Gastrocnemius medialis (tissue), 4 donors: ENCODE data around the gene CHCHD6. TPM values are rescaled to one million over a fixed set of nuclear protein-coding genes. Genes with fewer than 3 reads are reported as not detected.

Source experiments
- ATAC-seq, 2 donors: fragments of 150-250 bp; one replicate each; pipeline ENCODE4 v1.9.1; 2016
- DNase-seq, 2 donors: peaks; one replicate each; pipeline ENCODE4 v3.0.0-alpha.2; 2019
- H3K27ac ChIP-seq, 4 donors: fragments of 200-600 bp; sonication (generic); 1 replicate in 1 of 4; 2 replicates in 3 of 4; pipeline ENCODE4 v1.5.1; 2016 to 2018; ENCODE audit warnings: mild to moderate bottlenecking in 2 of 4, moderate library complexity in 1 of 4
- H3K27me3 ChIP-seq, 3 donors: fragments of 200-600 bp; sonication (generic) in 2 of 3; 1 replicate in 1 of 3; 2 replicates in 2 of 3; pipeline versions ENCODE4 v1.5.1 to v1.6.0; 2016 to 2019; ENCODE audit warnings: mild to moderate bottlenecking in 1 of 3, moderate library complexity in 1 of 3
- H3K36me3 ChIP-seq, 2 donors: fragments of 200-600 bp; sonication (generic) in 1 of 2; one replicate each; pipeline ENCODE4 v1.5.1; 2017 to 2018
- H3K4me1 ChIP-seq, 2 donors: fragments of 200-600 bp; sonication (generic) in 1 of 2; one replicate each; pipeline ENCODE4 v1.5.1; 2016 to 2017; ENCODE audit warnings: mild to moderate bottlenecking in 2 of 2
- H3K4me3 ChIP-seq, 4 donors: fragments of 200-600 bp; sonication (generic) in 3 of 4; 1 replicate in 1 of 4; 2 replicates in 3 of 4; pipeline ENCODE4 v1.5.1; 2016 to 2019; ENCODE audit warnings: mild to moderate bottlenecking in 2 of 4
- H3K9me3 ChIP-seq, 3 donors: fragments of 200-600 bp; sonication (generic) in 2 of 3; 1 replicate in 1 of 3; 2 replicates in 2 of 3; pipeline ENCODE4 v1.5.1; 2016 to 2019
- CTCF ChIP-seq, 5 experiments: fragments of 450-650 bp in 3 of 5; fragments of 200-600 bp in 2 of 5; sonication (generic) in 2 of 5; IDR thresholded peaks in 4 of 5; conservative IDR thresholded peaks in 1 of 5; 1 replicate in 4 of 5; 2 replicates in 1 of 5; pipeline ENCODE4 v1.5.1; 2016 to 2019; ENCODE audit warnings: antibody characterized with exemption in 5 of 5, mild to moderate bottlenecking in 3 of 5, moderate library complexity in 3 of 5
- POLR2A ChIP-seq, 2 donors: fragments of 450-650 bp; IDR thresholded peaks; one replicate each; pipeline ENCODE4 v1.6.1; 2017; ENCODE audit warnings: antibody characterized with exemption in 2 of 2, mild to moderate bottlenecking in 2 of 2, moderate library complexity in 2 of 2
- in situ Hi-C, 4 donors: fragments of 200-750 bp; cut with MboI; loops; one replicate each; pipeline versions ENCODE4 v1.15.0 to v1.8.0; 2017; ENCODE audit warnings: low sequenced_read_pairs in 4 of 4
- intact Hi-C: fragments of 100-400 bp; cut with DNase I; formaldehyde crosslinking; loops from one replicate; pipeline ENCODE4 v1.15.1; 2023; ENCODE audit warnings: low total_unique reads
- total RNA-seq, 4 donors: library from RNA; depleted of rRNA; stranded (reverse); fragments of >200 nt; gene quantifications; one replicate each; pipeline versions ENCODE4 v1.1.0 to v1.2.3, GENCODE V29; 2016

Gene CHCHD6
- total RNA-seq, 4 donors from 2014 or later, result 2.7 to 4.2 (median 3.4) TPM

- no peaks in the 10 kb centered on the region for H3K4me1 ChIP-seq
- in situ Hi-C loops (no loop called here), intact Hi-C loops (no loop called here)
- no peaks in the 10 kb centered on the region for H3K9me3 ChIP-seq
- ATAC-seq, result no peak
- H3K27me3 ChIP-seq, result no peaks in the 10 kb centered on the region
- no peaks in the 10 kb centered on the region for H3K36me3 ChIP-seq
- H3K4me3 ChIP-seq, result no peak overlapping the region
- H3K27ac ChIP-seq, result no peak overlapping the region
- no peak for DNase-seq
- TF ChIP-seq CTCF (IDR thresholded peaks at IDR 0.05 in 4 of 5, conservative IDR thresholded peaks at IDR 0.05 in 1 of 5) (no peak), POLR2A (IDR thresholded peaks at IDR 0.05) (no peak)
Measured at GRCh38 chr3:126730376-126730775, 26.3 kb downstream of the CHCHD6 start.

GRCh38 chr3:126731044-126731443, 27.0 kb downstream of the CHCHD6 start:
- intact Hi-C loops, result no loop called here
- no peaks in the 10 kb centered on the region for H3K36me3 ChIP-seq
- no peak overlapping the region for H3K4me3 ChIP-seq
- no peaks in the 10 kb centered on the region for H3K4me1 ChIP-seq
- TF ChIP-seq POLR2A (IDR thresholded peaks at IDR 0.05), result no peak
- TF ChIP-seq CTCF (IDR thresholded peaks at IDR 0.05 in 4 of 5, conservative IDR thresholded peaks at IDR 0.05 in 1 of 5), result no peak
- no peaks in the 10 kb centered on the region for H3K9me3 ChIP-seq
- ATAC-seq (no peak), DNase-seq (no peak)
- in situ Hi-C loops, result no loop called here
- no peaks in the 10 kb centered on the region for H3K27me3 ChIP-seq
- no peak overlapping the region for H3K27ac ChIP-seq

- Histone ChIP-seq H3K4me3 (no peak overlapping the region), H3K27ac (no peak overlapping the region), H3K27me3 (no peaks in the 10 kb centered on the region), H3K9me3 (no peaks in the 10 kb centered on the region), H3K4me1 (no peaks in the 10 kb centered on the region), H3K36me3 (no peaks in the 10 kb centered on the region)
- ATAC-seq, result no peak
- no peak for DNase-seq
- TF ChIP-seq CTCF (IDR thresholded peaks at IDR 0.05 in 4 of 5, conservative IDR thresholded peaks at IDR 0.05 in 1 of 5) (no peak), POLR2A (IDR thresholded peaks at IDR 0.05) (no peak)
- intact Hi-C loops (no loop called here), in situ Hi-C loops (no loop called here)
Measured at GRCh38 chr3:126732281-126733060, 28.4 kb downstream of the CHCHD6 start.

GRCh38 chr3:126733061-126733430, 29.0 kb downstream of the CHCHD6 start:
- Histone ChIP-seq H3K9me3 (no peaks in the 10 kb centered on the region), H3K4me1 (no peaks in the 10 kb centered on the region), H3K4me3 (no peak overlapping the region), H3K27me3 (no peaks in the 10 kb centered on the region), H3K36me3 (no peaks in the 10 kb centered on the region), H3K27ac (no peak overlapping the region)
- no peak for ATAC-seq
- in situ Hi-C loops (no loop called here), intact Hi-C loops (no loop called here)
- TF ChIP-seq CTCF (IDR thresholded peaks at IDR 0.05 in 4 of 5, conservative IDR thresholded peaks at IDR 0.05 in 1 of 5) (no peak), POLR2A (IDR thresholded peaks at IDR 0.05) (no peak)
- no peak for DNase-seq
